ENCODE measurements around the gene CARNS1. TPM values are rescaled to one million over a fixed set of nuclear protein-coding genes. Genes with fewer than 3 reads are reported as not detected.

The CARNS1 gene
- total RNA-seq, 1 experiment from 2014 or later, result not detected

DNA sequence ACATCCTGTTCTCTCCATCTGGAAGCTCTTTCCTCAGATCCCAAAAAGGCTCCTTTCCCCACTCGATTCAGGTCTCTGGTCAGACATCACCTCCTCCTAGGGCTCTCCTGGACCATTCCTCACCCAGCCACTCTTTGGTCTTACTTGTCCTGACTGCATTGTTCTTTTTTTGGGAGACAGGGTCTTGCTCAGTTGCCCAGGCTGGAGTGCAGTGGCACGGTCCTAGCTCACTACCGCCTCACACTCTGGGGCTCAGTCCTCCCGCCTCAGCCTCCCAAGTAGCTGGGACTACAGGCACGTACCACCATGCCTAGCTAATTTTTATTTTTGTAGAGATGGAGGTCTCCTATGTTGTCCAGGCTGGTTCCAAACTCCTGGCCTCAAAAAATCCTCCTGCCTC, 30.0 kb downstream of the CARNS1 start:
- Mint-ChIP-seq H3K4me3 (ENCODE audit: low read depth, unreplicated experiment) (peak overlapping the region; percentile 84), H3K4me1 (ENCODE audit: low read depth, unreplicated experiment) (peaks cover 11% of the 10 kb centered on the region), H3K36me3 (ENCODE audit: insufficient read depth, unreplicated experiment) (peaks cover 35% of the 10 kb centered on the region), H3K27ac (ENCODE audit: unreplicated experiment) (peak overlapping the region; percentile 40), H3K9me3 (ENCODE audit: low read depth, unreplicated experiment) (no peaks in the 10 kb centered on the region), H3K27me3 (ENCODE audit: unreplicated experiment) (no peaks in the 10 kb centered on the region)
- CTCF ChIA-PET, result no interaction called here
- no TSS peak for BruUV-seq (replicated peaks)
- intact Hi-C loops (cut with micrococcal nuclease; ENCODE audit: unreplicated experiment), result no loop called here
- DNase-seq, result no peak
- TF ChIP-seq, protein P1, sequence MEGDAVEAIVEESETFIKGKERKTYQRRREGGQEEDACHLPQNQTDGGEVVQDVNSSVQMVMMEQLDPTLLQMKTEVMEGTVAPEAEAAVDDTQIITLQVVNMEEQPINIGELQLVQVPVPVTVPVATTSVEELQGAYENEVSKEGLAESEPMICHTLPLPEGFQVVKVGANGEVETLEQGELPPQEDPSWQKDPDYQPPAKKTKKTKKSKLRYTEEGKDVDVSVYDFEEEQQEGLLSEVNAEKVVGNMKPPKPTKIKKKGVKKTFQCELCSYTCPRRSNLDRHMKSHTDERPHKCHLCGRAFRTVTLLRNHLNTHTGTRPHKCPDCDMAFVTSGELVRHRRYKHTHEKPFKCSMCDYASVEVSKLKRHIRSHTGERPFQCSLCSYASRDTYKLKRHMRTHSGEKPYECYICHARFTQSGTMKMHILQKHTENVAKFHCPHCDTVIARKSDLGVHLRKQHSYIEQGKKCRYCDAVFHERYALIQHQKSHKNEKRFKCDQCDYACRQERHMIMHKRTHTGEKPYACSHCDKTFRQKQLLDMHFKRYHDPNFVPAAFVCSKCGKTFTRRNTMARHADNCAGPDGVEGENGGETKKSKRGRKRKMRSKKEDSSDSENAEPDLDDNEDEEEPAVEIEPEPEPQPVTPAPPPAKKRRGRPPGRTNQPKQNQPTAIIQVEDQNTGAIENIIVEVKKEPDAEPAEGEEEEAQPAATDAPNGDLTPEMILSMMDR (IDR thresholded peaks at IDR 0.05; ENCODE audit: unreplicated experiment), result no peak

DNA sequence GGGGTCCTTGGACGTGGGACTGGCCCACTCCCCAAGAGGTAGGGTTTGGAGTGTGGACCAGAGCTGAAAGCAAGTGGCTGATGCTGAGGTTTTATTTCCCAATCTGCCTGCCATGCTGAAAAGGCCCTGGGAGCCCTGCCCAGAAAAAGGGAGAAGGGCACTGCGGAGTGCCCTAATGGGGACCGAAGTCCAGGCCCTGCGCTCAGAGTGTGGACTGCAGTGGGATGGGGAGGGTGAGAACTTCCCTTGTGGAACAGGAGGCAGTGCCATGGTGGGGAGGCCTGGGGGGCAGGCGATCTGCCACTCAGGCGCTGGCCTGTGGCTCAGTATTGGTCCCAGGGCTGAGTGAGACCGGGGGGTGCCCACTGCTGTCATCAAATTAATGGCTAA, 32.7 kb downstream of the CARNS1 start:
- H3K4me1 Mint-ChIP-seq (ENCODE audit: low read depth, unreplicated experiment), result peaks cover 26% of the 10 kb centered on the region
- TF ChIP-seq, protein P1 (IDR thresholded peaks at IDR 0.05; ENCODE audit: unreplicated experiment), result no peak
- no peaks in the 10 kb centered on the region for H3K27me3 Mint-ChIP-seq (ENCODE audit: unreplicated experiment)
- no peak for DNase-seq
- no peak overlapping the region for H3K27ac Mint-ChIP-seq (ENCODE audit: unreplicated experiment)
- BruUV-seq (replicated peaks), result no TSS peak
- no peaks in the 10 kb centered on the region for H3K9me3 Mint-ChIP-seq (ENCODE audit: low read depth, unreplicated experiment)
- CTCF ChIA-PET, result no interaction called here
- H3K36me3 Mint-ChIP-seq (ENCODE audit: insufficient read depth, unreplicated experiment), result peaks cover 18% of the 10 kb centered on the region
- H3K4me3 Mint-ChIP-seq (ENCODE audit: low read depth, unreplicated experiment), result no peak overlapping the region
- intact Hi-C loops (cut with micrococcal nuclease; ENCODE audit: unreplicated experiment), result no loop called here

DNA sequence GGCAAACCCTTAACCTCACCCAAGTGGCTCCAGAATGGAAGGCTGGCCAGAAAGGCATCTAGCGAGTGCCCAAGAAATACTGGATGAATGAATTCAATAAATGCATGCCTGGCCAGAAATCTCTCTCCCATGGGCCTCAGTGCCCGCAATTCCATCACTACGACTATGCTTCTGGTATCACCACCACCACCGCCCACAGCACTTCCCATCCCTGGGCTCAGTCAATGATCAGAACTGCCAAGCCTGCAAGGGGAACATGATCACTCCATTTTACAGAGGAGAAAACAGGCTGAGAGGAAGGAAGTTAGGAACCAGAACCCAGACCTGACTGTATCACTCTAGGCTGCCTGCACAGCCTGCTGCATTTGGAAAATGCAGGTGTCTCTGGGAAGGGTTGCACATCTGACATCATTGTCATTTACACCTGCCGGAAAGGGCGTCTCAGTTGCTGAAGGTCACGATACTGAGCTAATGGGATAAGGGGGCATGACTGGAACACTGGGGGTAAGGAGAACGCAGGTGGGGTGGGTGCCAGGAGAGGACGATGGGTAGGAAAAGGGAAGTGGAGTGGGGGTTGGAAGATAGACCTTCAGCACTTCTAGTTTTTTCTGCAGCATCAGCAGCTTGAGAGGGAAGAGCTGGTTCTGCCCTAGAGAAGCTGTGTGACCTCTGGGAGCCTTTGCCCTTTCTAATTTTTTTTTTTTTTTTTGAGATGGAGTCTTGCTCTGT, 33.8 kb downstream of the CARNS1 start:
- Mint-ChIP-seq H3K9me3 (ENCODE audit: low read depth, unreplicated experiment) (no peaks in the 10 kb centered on the region), H3K27me3 (ENCODE audit: unreplicated experiment) (no peaks in the 10 kb centered on the region), H3K27ac (ENCODE audit: unreplicated experiment) (no peak overlapping the region), H3K36me3 (ENCODE audit: insufficient read depth, unreplicated experiment) (peaks cover 8% of the 10 kb centered on the region), H3K4me1 (ENCODE audit: low read depth, unreplicated experiment) (peaks cover 26% of the 10 kb centered on the region), H3K4me3 (ENCODE audit: low read depth, unreplicated experiment) (no peak overlapping the region)
- intact Hi-C loops (cut with micrococcal nuclease; ENCODE audit: unreplicated experiment), result no loop called here
- CTCF ChIA-PET, result no interaction called here
- no TSS peak for BruUV-seq (replicated peaks)
- TF ChIP-seq, protein P1 (IDR thresholded peaks at IDR 0.05; ENCODE audit: unreplicated experiment), result no peak
- no peak for DNase-seq

DNA sequence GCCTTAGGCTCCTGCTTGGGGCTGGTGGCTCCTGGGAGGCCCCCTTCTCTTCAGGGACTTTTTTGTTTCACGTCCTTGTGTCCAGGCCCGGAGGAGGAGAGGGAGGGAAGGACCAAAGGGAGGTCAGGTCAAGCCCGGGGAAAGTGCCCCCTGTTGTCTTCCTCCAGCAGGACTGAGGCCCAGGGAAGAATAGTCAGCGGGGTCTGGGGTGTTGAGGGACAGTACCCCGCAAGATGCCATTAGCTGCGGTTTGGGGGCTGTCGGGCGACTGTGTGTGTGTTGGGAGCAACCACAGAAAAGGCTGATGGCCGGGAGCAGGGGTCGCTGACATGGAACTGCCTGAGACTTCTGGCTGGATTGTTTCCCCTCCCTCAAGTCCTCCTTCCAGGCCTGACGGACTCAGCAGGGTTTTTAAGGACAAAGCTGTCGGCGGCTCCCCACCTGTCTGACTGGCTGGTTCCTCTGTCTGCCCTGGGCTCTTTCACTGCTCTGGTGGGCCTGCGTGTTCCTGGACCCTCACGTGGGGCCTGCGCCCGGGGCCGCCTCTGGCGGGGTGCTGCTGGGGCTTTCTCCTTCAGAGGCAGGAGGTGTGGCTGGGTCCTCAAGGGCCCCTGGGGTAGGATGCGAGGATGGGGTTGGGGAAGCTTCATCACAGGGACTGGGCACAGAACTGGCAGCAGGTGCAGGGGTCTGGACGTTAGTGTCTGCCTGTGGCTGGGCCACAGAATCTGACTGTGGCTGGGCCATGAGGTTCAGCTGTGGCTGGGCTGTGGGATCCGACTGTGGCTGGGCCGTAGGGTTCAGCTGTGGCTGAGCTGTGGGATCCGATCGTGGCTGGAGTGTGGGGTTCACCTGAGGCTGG, 35.5 kb downstream of the CARNS1 start:
- intact Hi-C loops (cut with micrococcal nuclease; ENCODE audit: unreplicated experiment), result no loop called here
- no peak for DNase-seq
- no TSS peak for BruUV-seq (replicated peaks)
- no peaks in the 10 kb centered on the region for H3K9me3 Mint-ChIP-seq (ENCODE audit: low read depth, unreplicated experiment)
- peak overlapping the region; percentile 75 for H3K4me3 Mint-ChIP-seq (ENCODE audit: low read depth, unreplicated experiment)
- CTCF ChIA-PET, result interaction anchor here (0.5 to 1.7 kb wide), 6 partner anchors 10 to 559 kb away, joined by 3 to 10 read pairs (median 4); partner anchors contain the start of genes PPP1CA and TMEM134
- H3K4me1 Mint-ChIP-seq (ENCODE audit: low read depth, unreplicated experiment), result peaks cover 15% of the 10 kb centered on the region
- no peaks in the 10 kb centered on the region for H3K27me3 Mint-ChIP-seq (ENCODE audit: unreplicated experiment)
- TF ChIP-seq, protein P1 (IDR thresholded peaks at IDR 0.05; ENCODE audit: unreplicated experiment), result no peak
- peak overlapping the region; percentile 78 for H3K27ac Mint-ChIP-seq (ENCODE audit: unreplicated experiment)
- H3K36me3 Mint-ChIP-seq (ENCODE audit: insufficient read depth, unreplicated experiment), result peaks cover 15% of the 10 kb centered on the region

All from Calu3 (cell line).